ENCODE measurements around the gene OSTF1. TPM values are rescaled to one million over a fixed set of nuclear protein-coding genes. Genes with fewer than 3 reads are reported as not detected.

The OSTF1 gene
- total RNA-seq, 1 experiment from 2014 or later = 58.4 TPM

DNA sequence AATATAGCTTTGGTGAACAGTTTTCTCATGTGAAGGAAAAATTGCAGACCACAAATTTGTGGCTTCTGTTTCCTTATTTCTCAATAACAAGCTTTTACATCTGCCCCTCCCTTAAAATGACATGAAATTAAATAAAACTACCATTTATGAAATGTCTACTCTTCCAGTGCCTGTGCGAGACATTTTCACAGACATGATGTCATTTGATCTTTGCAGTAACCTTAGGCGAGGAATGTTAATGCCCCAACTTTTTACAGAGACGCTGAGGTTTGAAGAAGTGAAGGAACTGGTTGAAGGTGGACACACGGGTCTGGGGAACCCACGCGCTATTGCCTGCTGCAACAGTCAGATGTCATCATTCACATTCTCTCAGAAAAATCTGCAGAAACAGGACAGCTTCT lies 61.5 kb downstream of the OSTF1 start:
- Histone ChIP-seq H3K79me2 (ENCODE audit: low read depth) (no peaks in the 10 kb centered on the region), H3K9me2 (ENCODE audit: insufficient read depth) (no peaks in the 10 kb centered on the region), H3K36me3 (ENCODE audit: low read depth) (no peaks in the 10 kb centered on the region; the same call in 1 of the 2 replicates), H4K20me1 (ENCODE audit: insufficient read depth) (no peaks in the 10 kb centered on the region), H3K4me2 (no peak overlapping the region), H2AFZ (no peak overlapping the region), H3K27ac (no peak overlapping the region), H3F3A (ENCODE audit: insufficient read depth, low read depth) (no peaks in the 10 kb centered on the region), H3K27me3 (ENCODE audit: insufficient read depth, low read depth) (no peaks in the 10 kb centered on the region), H3K4me3 (no peak overlapping the region), H3K9me3 (ENCODE audit: insufficient read depth, low read depth) (no peaks in the 10 kb centered on the region), H3K4me1 (replicated peaks; ENCODE audit: insufficient read depth) (no peaks in the 10 kb centered on the region)
- intact Hi-C loops (cut with micrococcal nuclease; ENCODE audit: unreplicated experiment) = no loop called here
- BruUV-seq (replicated peaks) = no TSS peak
- ChIA-PET POLR2A (ENCODE audit: unreplicated experiment) (no interaction called here), CTCF (no interaction called here)
- TF ChIP-seq, protein P1, sequence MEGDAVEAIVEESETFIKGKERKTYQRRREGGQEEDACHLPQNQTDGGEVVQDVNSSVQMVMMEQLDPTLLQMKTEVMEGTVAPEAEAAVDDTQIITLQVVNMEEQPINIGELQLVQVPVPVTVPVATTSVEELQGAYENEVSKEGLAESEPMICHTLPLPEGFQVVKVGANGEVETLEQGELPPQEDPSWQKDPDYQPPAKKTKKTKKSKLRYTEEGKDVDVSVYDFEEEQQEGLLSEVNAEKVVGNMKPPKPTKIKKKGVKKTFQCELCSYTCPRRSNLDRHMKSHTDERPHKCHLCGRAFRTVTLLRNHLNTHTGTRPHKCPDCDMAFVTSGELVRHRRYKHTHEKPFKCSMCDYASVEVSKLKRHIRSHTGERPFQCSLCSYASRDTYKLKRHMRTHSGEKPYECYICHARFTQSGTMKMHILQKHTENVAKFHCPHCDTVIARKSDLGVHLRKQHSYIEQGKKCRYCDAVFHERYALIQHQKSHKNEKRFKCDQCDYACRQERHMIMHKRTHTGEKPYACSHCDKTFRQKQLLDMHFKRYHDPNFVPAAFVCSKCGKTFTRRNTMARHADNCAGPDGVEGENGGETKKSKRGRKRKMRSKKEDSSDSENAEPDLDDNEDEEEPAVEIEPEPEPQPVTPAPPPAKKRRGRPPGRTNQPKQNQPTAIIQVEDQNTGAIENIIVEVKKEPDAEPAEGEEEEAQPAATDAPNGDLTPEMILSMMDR (conservative IDR thresholded peaks at IDR 0.05) = no peak
- TF ChIP-seq EZH2 (IDR thresholded peaks at IDR 0.05; ENCODE audit: low read depth) = no peak
- DNase-seq = no peak

DNA sequence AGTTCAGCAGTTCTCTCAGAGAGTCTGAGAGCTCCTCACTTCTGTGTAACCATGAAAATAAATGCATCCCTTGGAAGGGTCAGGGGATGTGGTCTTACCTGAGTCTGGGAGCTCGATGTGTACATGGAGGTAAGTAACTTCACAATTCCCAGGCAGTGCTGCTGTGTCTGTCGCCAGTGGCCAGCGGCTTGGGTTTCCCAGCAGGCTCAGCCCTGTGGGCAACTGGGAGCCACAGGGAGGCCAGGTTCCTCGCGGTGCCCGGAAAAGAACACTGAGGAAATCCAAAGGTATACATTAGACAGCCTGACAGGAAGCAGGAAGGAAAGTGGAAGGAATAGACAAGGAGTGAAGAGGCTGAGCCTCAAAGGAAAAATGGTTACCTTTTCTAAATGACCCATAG lies 62.2 kb downstream of the OSTF1 start:
- Histone ChIP-seq H3K9me2 (ENCODE audit: insufficient read depth) (no peaks in the 10 kb centered on the region), H3K9me3 (ENCODE audit: insufficient read depth, low read depth) (no peaks in the 10 kb centered on the region), H3F3A (ENCODE audit: insufficient read depth, low read depth) (no peaks in the 10 kb centered on the region), H2AFZ (no peak overlapping the region), H3K79me2 (ENCODE audit: low read depth) (no peaks in the 10 kb centered on the region), H3K4me2 (no peak overlapping the region), H3K4me1 (replicated peaks; ENCODE audit: insufficient read depth) (no peaks in the 10 kb centered on the region), H3K27me3 (ENCODE audit: insufficient read depth, low read depth) (no peaks in the 10 kb centered on the region), H3K27ac (no peak overlapping the region), H4K20me1 (ENCODE audit: insufficient read depth) (no peaks in the 10 kb centered on the region), H3K4me3 (no peak overlapping the region), H3K36me3 (ENCODE audit: low read depth) (no peaks in the 10 kb centered on the region)
- CTCF ChIA-PET = no interaction called here
- intact Hi-C loops (cut with micrococcal nuclease; ENCODE audit: unreplicated experiment) = no loop called here
- no peak for DNase-seq
- POLR2A ChIA-PET (ENCODE audit: unreplicated experiment) = no interaction called here
- BruUV-seq (replicated peaks) = no TSS peak
- TF ChIP-seq, protein P1 (conservative IDR thresholded peaks at IDR 0.05) = no peak
- TF ChIP-seq EZH2 (IDR thresholded peaks at IDR 0.05; ENCODE audit: low read depth) = no peak

DNA sequence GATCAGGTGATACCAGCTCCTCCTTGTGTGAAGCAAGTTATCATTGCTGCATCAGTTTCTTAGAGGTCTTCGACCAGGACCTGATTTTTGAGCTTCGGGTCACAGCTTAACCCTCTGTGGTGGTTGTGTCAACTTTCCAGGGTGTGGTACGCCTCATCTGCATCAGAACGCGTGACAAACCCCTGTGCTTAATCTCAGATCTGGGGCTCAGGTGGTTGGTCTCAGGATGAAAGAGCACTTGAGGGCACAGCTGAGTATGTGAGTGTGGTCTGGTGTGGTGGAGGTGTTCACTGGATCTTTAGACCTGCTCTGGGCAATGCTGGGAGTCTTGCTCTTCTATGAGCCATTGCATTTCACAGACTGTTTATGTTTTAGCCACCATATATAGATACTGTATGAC lies 64.1 kb downstream of the OSTF1 start:
- Histone ChIP-seq H3K79me2 (ENCODE audit: low read depth) (no peaks in the 10 kb centered on the region), H3K4me1 (replicated peaks; ENCODE audit: insufficient read depth) (no peaks in the 10 kb centered on the region), H3K4me3 (no peak overlapping the region), H3K36me3 (ENCODE audit: low read depth) (no peaks in the 10 kb centered on the region), H3K27me3 (ENCODE audit: insufficient read depth, low read depth) (no peaks in the 10 kb centered on the region), H3K4me2 (no peak overlapping the region), H3F3A (ENCODE audit: insufficient read depth, low read depth) (no peaks in the 10 kb centered on the region), H4K20me1 (ENCODE audit: insufficient read depth) (no peaks in the 10 kb centered on the region), H3K27ac (no peak overlapping the region), H3K9me3 (ENCODE audit: insufficient read depth, low read depth) (no peaks in the 10 kb centered on the region), H3K9me2 (ENCODE audit: insufficient read depth) (no peaks in the 10 kb centered on the region), H2AFZ (no peak overlapping the region)
- ChIA-PET POLR2A (ENCODE audit: unreplicated experiment) (no interaction called here), CTCF (no interaction called here)
- intact Hi-C loops (cut with micrococcal nuclease; ENCODE audit: unreplicated experiment) = no loop called here
- TF ChIP-seq, protein P1 (conservative IDR thresholded peaks at IDR 0.05) = no peak
- DNase-seq = no peak
- BruUV-seq (replicated peaks) = no TSS peak
